A673 (cell line): ENCODE results near the gene AGO1.
A peak's percentile ranks its signal among the peaks of the same experiment; 100 is the strongest.

ENCODE experiments used
- CTCF ChIP-seq: fragments of 300-800, 200-600 bp; sonication (generic); conservative IDR thresholded peaks from 2 replicates; pipeline ENCODE4 v1.5.1; 2017; ENCODE audit warnings: low read depth, mild to moderate bottlenecking, antibody characterized with exemption, low read length, moderate library complexity, mixed read lengths
- EZH2 ChIP-seq: fragments of 200-600 bp; sonication (generic); IDR thresholded peaks from 2 replicates; pipeline ENCODE4 v1.6.1; 2017; ENCODE audit warnings: borderline replicate concordance, low read depth, mild to moderate bottlenecking, mixed read lengths, antibody characterized with exemption, low read length; ENCODE audit not compliant: poor library complexity, severe bottlenecking

DNA sequence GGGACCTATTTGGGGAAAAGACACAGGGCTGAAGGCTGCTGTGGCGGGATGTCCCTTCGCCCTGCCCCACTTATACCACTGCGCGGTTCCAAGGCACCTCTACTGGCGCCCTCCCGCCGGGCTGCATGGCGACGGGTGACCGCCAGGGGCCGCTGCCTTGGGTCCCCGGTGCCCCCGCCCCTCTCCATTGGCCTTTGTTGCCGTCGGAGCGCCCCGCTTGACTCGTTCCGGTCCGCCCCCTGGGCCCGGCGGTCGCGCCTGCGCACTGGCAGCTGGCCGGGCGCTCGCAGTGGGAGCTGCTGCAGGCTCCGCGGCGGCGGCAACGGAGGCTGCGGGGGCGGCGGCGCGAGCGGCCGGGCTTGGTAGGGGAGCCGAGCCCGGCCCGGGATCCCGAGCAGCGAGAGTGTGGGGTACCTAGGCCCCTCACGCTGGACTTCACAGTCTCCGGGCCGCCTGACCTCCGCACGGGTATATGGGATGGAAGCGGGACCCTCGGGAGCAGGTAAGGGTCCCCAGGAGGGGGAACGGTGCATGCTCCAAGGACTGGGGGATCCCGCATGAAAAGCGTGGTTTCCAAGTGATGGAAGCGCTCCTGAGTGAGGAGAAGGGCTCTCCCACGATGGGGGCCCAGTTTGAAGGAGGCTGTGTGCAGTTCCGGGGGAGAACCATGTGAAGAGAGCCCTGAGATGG is at the start of gene AGO1:
- TF ChIP-seq CTCF: peak; percentile 94
- no peak for TF ChIP-seq EZH2
